IMR-90 (cell line): ENCODE measurements around the gene HCAR3. TPM values are rescaled to one million over a fixed set of nuclear protein-coding genes. Genes with fewer than 3 reads are reported as not detected.

ENCODE experiments used
- ATAC-seq: fragments of 200-7000 bp; cut with Tn5 transposase; 2 replicates; pipeline ENCODE4 v1.9.1; 2020; ENCODE audit warnings: low read depth, mild to moderate bottlenecking, moderate library complexity
- BruUV-seq: library from RNA; stranded (reverse); fragments of 400-500 nt; replicated peaks from 2 replicates; lab custom pipeline; 2021; lab: Mats Ljungman, UMichigan
- CTCF ChIA-PET: fragments of 300-600 bp; formaldehyde crosslinking; extraction: SDS; loops from one replicate; lab custom pipeline; 2021; ENCODE audit warnings: antibody characterized with exemption; lab: Yijun Ruan, JAX
- POLR2A ChIA-PET: fragments of 300-600 bp; sonication (Branson Sonifier 250); formaldehyde crosslinking; loops from one replicate; lab custom pipeline; 2022; ENCODE audit warnings: antibody characterized with exemption; ENCODE audit not compliant: unreplicated experiment; lab: Charles Lee
- DNase-seq: peaks from one replicate; pipeline ENCODE4 v3.0.0; 2013
- H2AFZ ChIP-seq: replicated peaks from 2 replicates; pipeline ENCODE3; 2013; ENCODE audit warnings: low read length, mild to moderate bottlenecking; ENCODE audit not compliant: poor library complexity
- H2AK5ac ChIP-seq: 2 replicates; pipeline ENCODE4 v1.6.1; 2013; ENCODE audit warnings: low read depth, low read length, inconsistent platforms
- H2AK9ac ChIP-seq: replicated peaks from 2 replicates; pipeline ENCODE3; 2013; ENCODE audit warnings: mild to moderate bottlenecking, low read depth, low read length, moderate library complexity; ENCODE audit not compliant: poor library complexity
- H2BK120ac ChIP-seq: 2 replicates; pipeline ENCODE4 v1.6.1; 2013; ENCODE audit warnings: low read depth, low read length, inconsistent platforms
- H2BK15ac ChIP-seq: 3 replicates; pipeline ENCODE4 v1.6.1; 2013; ENCODE audit warnings: low read depth, low read length, inconsistent platforms
- H2BK20ac ChIP-seq: 2 replicates; pipeline ENCODE4 v1.6.1; 2013; ENCODE audit warnings: low read depth, mild to moderate bottlenecking, inconsistent platforms, low read length, moderate library complexity
- H2BK5ac ChIP-seq: 2 replicates; pipeline ENCODE4 v1.6.1; 2013; ENCODE audit warnings: mild to moderate bottlenecking, low read depth, low read length, inconsistent platforms; ENCODE audit not compliant: poor library complexity, severe bottlenecking
- H3K14ac ChIP-seq: replicated peaks from 2 replicates; pipeline ENCODE4 v1.6.1; 2013; ENCODE audit warnings: low read depth, low read length, inconsistent platforms
- H3K18ac ChIP-seq: 2 replicates; pipeline ENCODE4 v1.6.1; 2013; ENCODE audit warnings: low read depth, low read length, control low read depth
- H3K23ac ChIP-seq: 2 replicates; pipeline ENCODE4 v1.6.1; 2013; ENCODE audit warnings: low read depth, low read length, inconsistent platforms
- H3K27ac ChIP-seq: 2 replicates; pipeline ENCODE4 v1.5.1; 2013; ENCODE audit warnings: mild to moderate bottlenecking, control low read depth, low read length; ENCODE audit not compliant: insufficient read depth
- H3K27me3 ChIP-seq: 2 replicates; pipeline ENCODE4 v1.6.1; 2013; ENCODE audit warnings: low read length; ENCODE audit not compliant: control insufficient read depth, insufficient read depth
- H3K36me3 ChIP-seq: 2 replicates; pipeline ENCODE4 v1.6.1; 2013; ENCODE audit warnings: low read length, mixed read lengths; ENCODE audit not compliant: control insufficient read depth, insufficient read depth
- H3K4ac ChIP-seq: 2 replicates; pipeline ENCODE4 v1.6.1; 2013; ENCODE audit warnings: low read depth, low read length, inconsistent platforms
- H3K4me1 ChIP-seq: 2 replicates; pipeline ENCODE4 v1.6.1; 2013; ENCODE audit warnings: low read length, mixed read lengths; ENCODE audit not compliant: control insufficient read depth, insufficient read depth
- H3K4me2 ChIP-seq: 2 replicates; pipeline ENCODE4 v1.6.1; 2013; ENCODE audit warnings: low read depth, mild to moderate bottlenecking, control low read depth, low read length, moderate library complexity
- H3K4me3 ChIP-seq: 2 replicates; pipeline ENCODE4 v1.5.1; 2013; ENCODE audit warnings: low read depth, mild to moderate bottlenecking, control low read depth, low read length, moderate library complexity; ENCODE audit not compliant: insufficient read depth
- H3K56ac ChIP-seq: 2 replicates; pipeline ENCODE4 v1.6.1; 2013; ENCODE audit warnings: low read length, inconsistent platforms; ENCODE audit not compliant: insufficient read depth; ENCODE audit errors: extremely low read depth
- H3K79me1 ChIP-seq, 2 experiments: 2 replicates each; pipeline ENCODE4 v1.6.1; 2013; ENCODE audit warnings: low read length in 2 of 2, inconsistent platforms in 1 of 2, low read depth in 1 of 2
- H3K9ac ChIP-seq: 2 replicates; pipeline ENCODE4 v1.6.1; 2013; ENCODE audit warnings: low read depth, low read length, control low read depth
- H3K9me1 ChIP-seq: 2 replicates; pipeline ENCODE4 v1.6.1; 2013; ENCODE audit warnings: low read length, inconsistent platforms; ENCODE audit not compliant: insufficient read depth
- H3K9me3 ChIP-seq: 2 replicates; pipeline ENCODE4 v1.6.1; 2013; ENCODE audit warnings: low read length; ENCODE audit not compliant: control insufficient read depth, insufficient read depth
- H4K20me1 ChIP-seq: 2 replicates; pipeline ENCODE4 v1.6.1; 2013; ENCODE audit warnings: low read length, inconsistent platforms; ENCODE audit not compliant: insufficient read depth
- H4K5ac ChIP-seq: 2 replicates; pipeline ENCODE4 v1.6.1; 2013; ENCODE audit warnings: mild to moderate bottlenecking, low read depth, low read length, control low read depth
- H4K8ac ChIP-seq, 2 experiments: 2 replicates each; pipeline ENCODE4 v1.6.1; 2013; ENCODE audit warnings: low read depth in 2 of 2, low read length in 2 of 2, control low read depth in 1 of 2, inconsistent platforms in 1 of 2
- H4K91ac ChIP-seq: 2 replicates; pipeline ENCODE4 v1.6.1; 2013; ENCODE audit warnings: low read depth, low read length, inconsistent platforms; ENCODE audit not compliant: insufficient read depth
- BHLHE40 ChIP-seq: fragments of 150-350 bp; IDR thresholded peaks from 2 replicates; pipeline ENCODE4 v1.6.1; 2016; ENCODE audit warnings: mild to moderate bottlenecking, low read depth, low read length
- CHD1 ChIP-seq: IDR thresholded peaks from 2 replicates; pipeline ENCODE4 v1.6.1; 2012; ENCODE audit warnings: low read depth, low read length, improper control_type of control experiment
- FOS ChIP-seq: fragments of 150-350 bp; IDR thresholded peaks from 2 replicates; pipeline ENCODE4 v1.6.1; 2016; ENCODE audit warnings: low read depth, low read length
- MAZ ChIP-seq: IDR thresholded peaks from 2 replicates; pipeline ENCODE4 v1.6.1; 2012; ENCODE audit warnings: low read depth, mild to moderate bottlenecking, low read length, improper control_type of control experiment, moderate library complexity, borderline replicate concordance
- MXI1 ChIP-seq: IDR thresholded peaks from 2 replicates; pipeline ENCODE4 v1.6.1; 2012; ENCODE audit warnings: low read depth, mild to moderate bottlenecking, low read length, moderate library complexity, borderline replicate concordance
- RAD21 ChIP-seq: IDR thresholded peaks from 2 replicates; pipeline ENCODE4 v1.6.1; 2012; ENCODE audit warnings: low read length, improper control_type of control experiment
- RCOR1 ChIP-seq: IDR thresholded peaks from 2 replicates; pipeline ENCODE4 v1.6.1; 2012; ENCODE audit warnings: mild to moderate bottlenecking, low read length, improper control_type of control experiment; ENCODE audit not compliant: insufficient replicate concordance
- USF2 ChIP-seq: fragments of 150-350 bp; IDR thresholded peaks from 2 replicates; pipeline ENCODE4 v1.6.1; 2017; ENCODE audit warnings: mild to moderate bottlenecking, antibody characterized with exemption, low read length, low read depth
- WGBS, 2 experiments: methylation state at CpG; one replicate each; pipeline versions ENCODE4 v1.1.5 to v1.1.7; 2013; ENCODE audit warnings: missing lambda C conversion rate in 2 of 2; ENCODE audit not compliant: insufficient read length in 1 of 2; ENCODE audit errors: extremely low coverage in 2 of 2; 5-methylcytosine and 5-hydroxymethylcytosine counted together
- dilution Hi-C: fragments of 300-500 bp; cut with HindIII; formaldehyde crosslinking; loops from one replicate; pipeline ENCODE4 v1.14.3; 2018; ENCODE audit warnings: low sequenced_read_pairs; ENCODE audit not compliant: unreplicated experiment
- in situ Hi-C: fragments of 300-500 bp; cut with MboI; formaldehyde crosslinking; loops from 3 replicates; pipeline ENCODE4 v1.14.3; 2019; ENCODE audit warnings: low sequenced_read_pairs, inconsistent platforms, mixed read lengths
- intact Hi-C: fragments of 100-400 bp; cut with micrococcal nuclease; formaldehyde crosslinking; loops from 2 replicates; pipeline ENCODE4 v1.10.0; 2022
- polyA plus RNA-seq, 3 experiments: library from polyadenylated mRNA; depleted of rRNA; stranded (reverse); fragments of >200 nt; gene quantifications; 2 replicates each; pipeline ENCODE4 v1.2.3, GENCODE V29; 2012; ENCODE audit warnings: low replicate concordance in 1 of 3
- total RNA-seq: library from RNA; depleted of rRNA; stranded (reverse); fragments of >200 nt; gene quantifications from 2 replicates; pipeline ENCODE4 v1.2.3, GENCODE V29; 2012
- TF ChIP-seq, protein P1 (sequence below): fragments of 150-350 bp; IDR thresholded peaks from 2 replicates; pipeline ENCODE4 v1.6.1; 2016; ENCODE audit warnings: low read depth, mild to moderate bottlenecking, low read length, moderate library complexity, borderline replicate concordance

HCAR3 gene
- total and polyA plus RNA-seq, 2 of the 4 experiments (the other 2 are of a cell fraction) = not detected

GRCh38 chr12:122743895-122744525, 27.4 kb upstream of the HCAR3 start:
- in situ Hi-C loops = no loop called here
- intact Hi-C loops = no loop called here
- H3K9me1 ChIP-seq = no peaks in the 10 kb centered on the region

More at GRCh38 chr12:122743895-122744525, 27.4 kb upstream of the HCAR3 start:
- Histone ChIP-seq H2BK120ac (no peak overlapping the region), H2BK20ac (no peak overlapping the region), H3K4me3 (no peak overlapping the region), H3K4me1 (no peaks in the 10 kb centered on the region), H3K79me1 (no peaks in the 10 kb centered on the region), H3K56ac (no peak overlapping the region), H3K4ac (no peak overlapping the region), H2BK15ac (no peak overlapping the region), H3K9me3 (peaks cover 2% of the 10 kb centered on the region; the same call in 1 of the 2 replicates), H4K8ac (no peak overlapping the region), H2BK5ac (no peak overlapping the region), H2AK5ac (no peak overlapping the region), H3K27ac (no peak overlapping the region), H2AFZ (no peak overlapping the region), H3K23ac (no peak overlapping the region), H3K9ac (no peak overlapping the region), H4K5ac (no peak overlapping the region), H3K14ac (no peak overlapping the region), H3K27me3 (no peaks in the 10 kb centered on the region), H3K18ac (no peak overlapping the region), H4K20me1 (no peaks in the 10 kb centered on the region), H3K36me3 (no peaks in the 10 kb centered on the region), H4K91ac (no peak overlapping the region), H2AK9ac (no peak overlapping the region), H3K4me2 (no peak overlapping the region)
- dilution Hi-C loops = no loop called here
- no TSS peak for BruUV-seq
- DNase-seq (no peak), ATAC-seq (no peak)
- ChIA-PET CTCF (interaction anchor here (0.5 to 1.0 kb wide), 2 partner anchors 103 to 106 kb away, joined by 3 to 6 read pairs; no protein-coding TSS in a partner anchor), POLR2A (no interaction called here)
- no peak for TF ChIP-seq MAZ
- TF ChIP-seq MXI1 = no peak
- TF ChIP-seq USF2 = no peak
- no peak for TF ChIP-seq RAD21
- TF ChIP-seq, protein P1, sequence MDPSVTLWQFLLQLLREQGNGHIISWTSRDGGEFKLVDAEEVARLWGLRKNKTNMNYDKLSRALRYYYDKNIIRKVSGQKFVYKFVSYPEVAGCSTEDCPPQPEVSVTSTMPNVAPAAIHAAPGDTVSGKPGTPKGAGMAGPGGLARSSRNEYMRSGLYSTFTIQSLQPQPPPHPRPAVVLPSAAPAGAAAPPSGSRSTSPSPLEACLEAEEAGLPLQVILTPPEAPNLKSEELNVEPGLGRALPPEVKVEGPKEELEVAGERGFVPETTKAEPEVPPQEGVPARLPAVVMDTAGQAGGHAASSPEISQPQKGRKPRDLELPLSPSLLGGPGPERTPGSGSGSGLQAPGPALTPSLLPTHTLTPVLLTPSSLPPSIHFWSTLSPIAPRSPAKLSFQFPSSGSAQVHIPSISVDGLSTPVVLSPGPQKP = no peak
- no peak for TF ChIP-seq BHLHE40
- no peak for TF ChIP-seq RCOR1
- TF ChIP-seq CHD1 = no peak
- TF ChIP-seq FOS = no peak
- no CpG with 5 or more reads among the region's 7 CpGs for WGBS, 2 experiments
